HEK293 (cell line): ENCODE measurements around the gene TTLL7.
"Not testable (repeated sequence)": the region's sequence is repeated elsewhere in the genome, so short reads cannot be mapped to it uniquely, and the experiment has no call there.

Source experiments
- CTCF ChIP-seq: fragments of 450-650 bp; formaldehyde crosslinking; IDR thresholded peaks from 2 replicates; pipeline ENCODE4 v1.5.1; 2016; ENCODE audit warnings: missing biosample characterization, missing genetic modification characterization
- YY1 ChIP-seq: fragments of 450-650 bp; formaldehyde crosslinking; IDR thresholded peaks from 2 replicates; pipeline ENCODE4 v1.5.1; 2018; ENCODE audit warnings: missing biosample characterization, missing genetic modification characterization
- ZNF335 ChIP-seq: fragments of 450-650 bp; formaldehyde crosslinking; conservative IDR thresholded peaks from 2 replicates; pipeline ENCODE4 v1.5.1; 2016; ENCODE audit warnings: missing biosample characterization, missing genetic modification characterization
- ZNF555 ChIP-seq: fragments of 450-650 bp; formaldehyde crosslinking; conservative IDR thresholded peaks from 2 replicates; pipeline ENCODE4 v1.5.1; 2017; ENCODE audit warnings: missing biosample characterization, mild to moderate bottlenecking, missing genetic modification characterization, inconsistent platforms
- ZNF837 ChIP-seq: fragments of 450-650 bp; formaldehyde crosslinking; IDR thresholded peaks from 2 replicates; pipeline ENCODE4 v1.5.1; 2016; ENCODE audit warnings: missing biosample characterization, missing genetic modification characterization

- not testable (repeated sequence) for TF ChIP-seq ZNF837 (tag by site-specific recombination); ZNF335 (tag by site-specific recombination); ZNF555; CTCF (tag by site-specific recombination); YY1
Observed at GRCh38 chr1:83916094-83916493, 82.8 kb downstream of the TTLL7 start.
